Caco-2 (cell line): Measurements from ENCODE around the gene TXNDC9. TPM values are rescaled to one million over a fixed set of nuclear protein-coding genes. Genes with fewer than 3 reads are reported as not detected.
"Not testable (repeated sequence)": the region's sequence is repeated elsewhere in the genome, so short reads cannot be mapped to it uniquely, and the experiment has no call there.

ENCODE experiments used
- BruUV-seq: library from RNA; stranded (reverse); fragments of 400-500 nt; replicated peaks from 2 replicates; lab custom pipeline; 2021; lab: Mats Ljungman, UMichigan
- CTCF ChIA-PET: fragments of 300-600 bp; sonication (Branson Sonifier 250); formaldehyde crosslinking; loops from one replicate; lab custom pipeline; 2022; ENCODE audit warnings: antibody characterized with exemption; lab: Charles Lee
- POLR2A ChIA-PET: fragments of 300-600 bp; sonication (Branson Sonifier 250); formaldehyde crosslinking; loops from one replicate; lab custom pipeline; 2022; ENCODE audit warnings: antibody characterized with exemption; lab: Charles Lee
- DNase-seq, 2 experiments: peaks; one replicate each; pipeline versions ENCODE4 v3.0.0 to v3.0.0-alpha.2; 2020 to 2022
- H3K27me3 ChIP-seq: replicated peaks from 2 replicates; pipeline ENCODE4 v1.6.0; 2011; ENCODE audit warnings: low read length; ENCODE audit not compliant: control insufficient read depth, insufficient read depth
- H3K36me3 ChIP-seq: 2 replicates; pipeline ENCODE4 v1.5.1; 2011; ENCODE audit warnings: low read length; ENCODE audit not compliant: control insufficient read depth, insufficient read depth
- H3K4me1 ChIP-seq: fragments of 250-450 bp; sonication (Bioruptor Pico); 2 replicates; pipeline ENCODE4 v1.5.1; 2020; ENCODE audit warnings: mild to moderate bottlenecking
- H3K4me3 ChIP-seq: 2 replicates; pipeline ENCODE4 v1.5.1; 2011; ENCODE audit warnings: low read depth, mild to moderate bottlenecking, control low read depth, low read length
- H3K9me3 ChIP-seq: fragments of 250-450 bp; sonication (Bioruptor Pico); 2 replicates; pipeline ENCODE4 v1.5.1; 2020; ENCODE audit warnings: mild to moderate bottlenecking, moderate library complexity
- H3K27ac Mint-ChIP-seq: one replicate; pipeline ENCODE4 v1.8.0; 2022; ENCODE audit warnings: mixed read lengths; ENCODE audit not compliant: unreplicated experiment
- H3K27me3 Mint-ChIP-seq: one replicate; pipeline ENCODE4 v1.8.0; 2022; ENCODE audit warnings: mixed read lengths; ENCODE audit not compliant: insufficient read depth, unreplicated experiment
- H3K36me3 Mint-ChIP-seq: one replicate; pipeline ENCODE4 v1.8.0; 2022; ENCODE audit warnings: mild to moderate bottlenecking, mixed read lengths; ENCODE audit not compliant: insufficient read depth, unreplicated experiment
- H3K4me1 Mint-ChIP-seq: one replicate; pipeline ENCODE4 v1.8.0; 2022; ENCODE audit warnings: low read depth, mixed read lengths; ENCODE audit not compliant: unreplicated experiment
- H3K4me3 Mint-ChIP-seq: one replicate; pipeline ENCODE4 v1.8.0; 2022; ENCODE audit warnings: mild to moderate bottlenecking, moderate library complexity, mixed read lengths; ENCODE audit not compliant: unreplicated experiment
- H3K9me3 Mint-ChIP-seq: one replicate; pipeline ENCODE4 v1.8.0; 2022; ENCODE audit warnings: mixed read lengths; ENCODE audit not compliant: unreplicated experiment
- intact Hi-C: fragments of 100-400 bp; cut with micrococcal nuclease; formaldehyde crosslinking; loops from one replicate; pipeline ENCODE4 v1.10.0; 2022; ENCODE audit not compliant: unreplicated experiment
- total RNA-seq: library from RNA; stranded (reverse); gene quantifications from 2 replicates; pipeline ENCODE4 v1.2.3, GENCODE V29; 2022
- TF ChIP-seq, protein P1 (sequence below), 2 experiments: fragments of 200-600 bp in 1 of 2; IDR thresholded peaks; 1 replicate in 1 of 2; 2 replicates in 1 of 2; pipeline versions ENCODE4 v1.5.1 to v1.8.0; 2011 to 2022; ENCODE audit warnings: antibody characterized with exemption in 1 of 2, control low read depth in 1 of 2, inconsistent platforms in 1 of 2, low read depth in 1 of 2, low read length in 1 of 2, mild to moderate bottlenecking in 1 of 2, moderate library complexity in 1 of 2; ENCODE audit not compliant: insufficient read depth in 1 of 2, severe bottlenecking in 1 of 2, unreplicated experiment in 1 of 2

The TXNDC9 gene
- total RNA-seq, 1 experiment from 2014 or later: 41.1 TPM

DNA sequence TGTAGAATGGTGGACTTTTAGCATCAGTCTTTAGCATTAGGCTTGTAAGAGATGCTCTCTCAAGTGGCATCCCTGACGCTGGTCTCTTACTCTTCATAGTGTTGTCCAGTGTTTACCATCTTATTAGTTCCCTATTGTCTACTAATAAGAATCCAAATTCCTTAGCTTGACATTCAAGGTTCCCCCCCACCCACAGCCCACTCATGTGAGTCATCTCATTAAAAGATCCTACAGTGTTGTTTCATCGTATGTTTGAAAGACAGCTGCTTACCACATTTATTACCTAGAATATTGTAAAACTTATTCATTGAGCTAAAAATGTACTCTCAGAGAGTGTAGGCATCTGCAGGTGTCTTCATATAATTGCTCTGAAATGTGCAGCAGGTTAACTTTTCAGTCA lies 29.5 kb upstream of the TXNDC9 start:
- no TSS peak for BruUV-seq
- Histone ChIP-seq H3K4me1 (no peaks in the 10 kb centered on the region), H3K9me3 (no peaks in the 10 kb centered on the region), H3K36me3 (peaks cover 3% of the 10 kb centered on the region; the same call in 1 of the 2 replicates), H3K27me3 (no peaks in the 10 kb centered on the region), H3K4me3 (no peak overlapping the region)
- Mint-ChIP-seq H3K36me3 (peaks cover 77% of the 10 kb centered on the region), H3K4me1 (no peaks in the 10 kb centered on the region), H3K27ac (no peak overlapping the region), H3K9me3 (no peaks in the 10 kb centered on the region), H3K4me3 (no peak overlapping the region), H3K27me3 (no peaks in the 10 kb centered on the region)
- POLR2A ChIA-PET: no interaction called here
- no peak for DNase-seq
- TF ChIP-seq, protein P1, sequence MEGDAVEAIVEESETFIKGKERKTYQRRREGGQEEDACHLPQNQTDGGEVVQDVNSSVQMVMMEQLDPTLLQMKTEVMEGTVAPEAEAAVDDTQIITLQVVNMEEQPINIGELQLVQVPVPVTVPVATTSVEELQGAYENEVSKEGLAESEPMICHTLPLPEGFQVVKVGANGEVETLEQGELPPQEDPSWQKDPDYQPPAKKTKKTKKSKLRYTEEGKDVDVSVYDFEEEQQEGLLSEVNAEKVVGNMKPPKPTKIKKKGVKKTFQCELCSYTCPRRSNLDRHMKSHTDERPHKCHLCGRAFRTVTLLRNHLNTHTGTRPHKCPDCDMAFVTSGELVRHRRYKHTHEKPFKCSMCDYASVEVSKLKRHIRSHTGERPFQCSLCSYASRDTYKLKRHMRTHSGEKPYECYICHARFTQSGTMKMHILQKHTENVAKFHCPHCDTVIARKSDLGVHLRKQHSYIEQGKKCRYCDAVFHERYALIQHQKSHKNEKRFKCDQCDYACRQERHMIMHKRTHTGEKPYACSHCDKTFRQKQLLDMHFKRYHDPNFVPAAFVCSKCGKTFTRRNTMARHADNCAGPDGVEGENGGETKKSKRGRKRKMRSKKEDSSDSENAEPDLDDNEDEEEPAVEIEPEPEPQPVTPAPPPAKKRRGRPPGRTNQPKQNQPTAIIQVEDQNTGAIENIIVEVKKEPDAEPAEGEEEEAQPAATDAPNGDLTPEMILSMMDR (IDR thresholded peaks at IDR 0.05; ENCODE audit: insufficient read depth in 1 of 2, low read depth in 1 of 2, low read length in 1 of 2, severe bottlenecking in 1 of 2, unreplicated experiment in 1 of 2): no peak
- CTCF ChIA-PET: interaction anchor here (0.6 to 2.0 kb wide), 2 partner anchors 10 to 28 kb away, joined by 6 to 7 read pairs; partner anchors contain the start of gene EIF5B
- intact Hi-C loops: no loop called here

DNA sequence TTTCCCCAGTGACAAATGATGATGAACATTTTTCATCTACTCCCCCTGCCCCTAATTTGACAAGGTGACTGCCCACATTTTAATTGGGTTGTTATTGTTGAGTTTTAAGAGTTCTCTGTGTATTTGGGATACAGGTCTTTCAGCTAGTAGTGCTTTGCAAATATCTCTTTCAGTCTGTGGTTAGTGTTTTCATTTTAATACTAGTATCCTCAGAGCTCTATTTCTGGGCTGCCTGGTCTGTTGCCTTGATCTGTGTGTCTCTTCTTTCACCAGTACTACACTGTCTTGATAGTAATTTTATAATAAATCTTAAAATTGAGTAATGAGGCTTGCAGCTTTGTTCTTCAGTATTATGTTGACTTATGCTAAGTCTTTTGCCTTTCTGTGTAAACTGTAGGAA lies 20.7 kb upstream of the TXNDC9 start:
- BruUV-seq: no TSS peak
- Mint-ChIP-seq H3K27ac (no peak overlapping the region), H3K27me3 (no peaks in the 10 kb centered on the region), H3K36me3 (peaks cover 12% of the 10 kb centered on the region), H3K4me3 (no peak overlapping the region), H3K9me3 (no peaks in the 10 kb centered on the region), H3K4me1 (no peaks in the 10 kb centered on the region)
- Histone ChIP-seq H3K9me3 (no peaks in the 10 kb centered on the region), H3K4me3 (no peak overlapping the region), H3K4me1 (no peaks in the 10 kb centered on the region), H3K27me3 (no peaks in the 10 kb centered on the region), H3K36me3 (no peaks in the 10 kb centered on the region)
- intact Hi-C loops: no loop called here
- TF ChIP-seq, protein P1 (IDR thresholded peaks at IDR 0.05; ENCODE audit: insufficient read depth in 1 of 2, low read depth in 1 of 2, low read length in 1 of 2, severe bottlenecking in 1 of 2, unreplicated experiment in 1 of 2): no peak
- ChIA-PET CTCF (no interaction called here), POLR2A (interaction anchor here (0.7 kb wide), 1 partner anchor 19 kb away, joined by 3 read pairs; no protein-coding TSS in a partner anchor)
- DNase-seq: no peak

DNA sequence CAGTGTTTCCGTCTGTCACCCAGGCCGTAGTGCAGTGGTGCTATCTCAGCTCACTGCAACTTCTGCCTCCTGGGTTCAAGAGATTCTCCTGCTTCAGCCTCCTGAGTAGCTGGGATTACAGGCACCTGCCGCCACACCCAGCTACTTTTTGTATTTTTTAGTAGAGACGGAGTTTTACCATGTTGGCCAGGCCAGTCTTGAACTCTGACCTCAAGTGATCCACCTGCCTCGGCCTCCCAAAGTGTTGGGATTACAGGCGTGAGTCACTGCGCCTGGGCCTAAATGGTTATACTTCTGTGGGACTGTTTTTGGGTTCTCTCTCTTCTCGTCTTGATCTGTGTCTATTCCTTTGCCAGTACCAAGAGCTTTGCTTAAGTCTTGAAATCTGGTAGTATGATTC lies 18.7 kb upstream of the TXNDC9 start:
- peak overlapping the region; percentile 19 for H3K27ac Mint-ChIP-seq
- H3K4me1 Mint-ChIP-seq, H3K9me3 Mint-ChIP-seq, intact Hi-C loops, H3K27me3 ChIP-seq, BruUV-seq, POLR2A ChIA-PET, H3K4me1 ChIP-seq, H3K36me3 ChIP-seq, H3K36me3 Mint-ChIP-seq, H3K9me3 ChIP-seq, CTCF ChIA-PET, DNase-seq, H3K4me3 ChIP-seq, H3K4me3 Mint-ChIP-seq, H3K27me3 Mint-ChIP-seq: not testable (repeated sequence)

DNA sequence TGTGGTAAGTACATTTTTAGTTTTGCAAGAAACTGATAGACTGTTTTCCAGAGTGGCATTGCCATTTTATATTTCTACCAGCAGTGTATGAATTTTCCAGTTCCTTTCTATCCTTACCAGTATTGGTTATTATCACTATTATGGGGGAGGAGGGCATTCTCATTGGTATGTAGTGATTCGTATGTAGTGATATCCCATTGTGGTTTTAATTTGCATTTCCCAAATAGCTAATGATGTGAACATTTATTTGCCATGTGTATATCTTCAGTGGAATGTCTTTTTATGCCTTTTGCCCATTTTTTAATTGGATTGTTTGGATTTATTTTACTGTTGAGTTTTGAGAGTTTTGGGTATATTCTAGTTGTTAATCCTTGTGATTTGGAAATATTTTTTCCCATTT lies 17.9 kb upstream of the TXNDC9 start:
- Histone ChIP-seq H3K9me3 (no peaks in the 10 kb centered on the region), H3K4me1 (peaks cover 6% of the 10 kb centered on the region; the same call in 1 of the 2 replicates), H3K36me3 (no peaks in the 10 kb centered on the region), H3K27me3 (no peaks in the 10 kb centered on the region), H3K4me3 (no peak overlapping the region)
- DNase-seq: no peak
- TF ChIP-seq, protein P1 (IDR thresholded peaks at IDR 0.05; ENCODE audit: insufficient read depth in 1 of 2, low read depth in 1 of 2, low read length in 1 of 2, severe bottlenecking in 1 of 2, unreplicated experiment in 1 of 2): no peak
- no TSS peak for BruUV-seq
- Mint-ChIP-seq H3K4me3 (no peak overlapping the region), H3K27me3 (no peaks in the 10 kb centered on the region), H3K27ac (no peak overlapping the region), H3K9me3 (no peaks in the 10 kb centered on the region), H3K4me1 (peaks cover 12% of the 10 kb centered on the region), H3K36me3 (no peaks in the 10 kb centered on the region)
- intact Hi-C loops: no loop called here
- ChIA-PET CTCF (no interaction called here), POLR2A (no interaction called here)
